HepG2 (cell line): ENCODE measurements around the gene DAB1. TPM values are rescaled to one million over a fixed set of nuclear protein-coding genes. Genes with fewer than 3 reads are reported as not detected.

Experiments used
- ARHGAP35 ChIP-seq: sonication (generic); formaldehyde crosslinking; IDR thresholded peaks from 2 replicates; pipeline ENCODE4 v1.9.0; 2022; ENCODE audit warnings: mild to moderate bottlenecking, inconsistent platforms, moderate library complexity, missing genetic modification reagents, borderline replicate concordance
- FOXA1 ChIP-seq, 2 experiments: fragments of 450-650 bp in 1 of 2; sonication (generic) in 1 of 2; formaldehyde crosslinking in 1 of 2; IDR thresholded peaks; 2 replicates each; pipeline versions ENCODE4 v1.4.0 to v1.6.1; 2016 to 2020; ENCODE audit warnings: missing genetic modification reagents in 1 of 2
- KLF16 ChIP-seq, 2 experiments: sonication (generic) in 1 of 2; formaldehyde crosslinking in 1 of 2; IDR thresholded peaks; 2 replicates each; pipeline versions ENCODE4 v1.6.1 to v1.8.0; 2016 to 2023; ENCODE audit warnings: missing genetic modification reagents in 2 of 2, missing compliant biosample characterization in 1 of 2
- NCOA1 ChIP-seq: sonication (generic); formaldehyde crosslinking; IDR thresholded peaks from 2 replicates; pipeline ENCODE4 v1.9.0; 2021; ENCODE audit warnings: missing genetic modification reagents
- STAG1 ChIP-seq: sonication (generic); formaldehyde crosslinking; IDR thresholded peaks from 2 replicates; pipeline ENCODE4 v1.4.0; 2020; ENCODE audit warnings: missing genetic modification reagents
- TBL1XR1 ChIP-seq: fragments of 150-350 bp; IDR thresholded peaks from 2 replicates; pipeline ENCODE4 v1.6.1; 2014; ENCODE audit warnings: borderline replicate concordance, low read length; ENCODE audit not compliant: partially characterized antibody
- YEATS2 ChIP-seq: sonication (generic); formaldehyde crosslinking; IDR thresholded peaks from 2 replicates; pipeline ENCODE4 v1.4.0; 2020; ENCODE audit warnings: missing genetic modification reagents, borderline replicate concordance
- ZFYVE20 ChIP-seq: sonication (generic); formaldehyde crosslinking; IDR thresholded peaks from 2 replicates; pipeline ENCODE4 v1.8.0; 2023; ENCODE audit warnings: low read depth, mild to moderate bottlenecking, moderate library complexity, missing genetic modification reagents, borderline replicate concordance
- ZNF503 ChIP-seq: sonication (generic); formaldehyde crosslinking; IDR thresholded peaks from 2 replicates; pipeline ENCODE4 v1.4.0; 2020; ENCODE audit warnings: missing genetic modification reagents
- polyA plus RNA-seq, 8 experiments: library from polyadenylated mRNA; depleted of rRNA in 3 of 8; stranded (reverse) in 7 of 8; unstranded in 1 of 8; fragments of >200 nt; fragmentation: Illumina TruSeq in 4 of 8; extraction: Trizol in 4 of 8; gene quantifications; 2 replicates each; pipeline versions ENCODE4 v1.2.1 to v1.2.3, GENCODE V29; 2011 to 2016; ENCODE audit warnings: low read depth in 4 of 8, missing spikeins in 1 of 8, mixed read lengths in 1 of 8; ENCODE audit not compliant: insufficient read depth in 1 of 8
- total RNA-seq, 5 experiments: library from RNA; depleted of rRNA; stranded (reverse); fragments of >200 nt; fragmentation: Illumina TruSeq; extraction: Trizol; gene quantifications; 2 replicates each; pipeline ENCODE4 v1.2.3, GENCODE V29; 2016; ENCODE audit warnings: low read depth in 1 of 5
- TF ChIP-seq, protein P1 (sequence below): sonication (generic); formaldehyde crosslinking; IDR thresholded peaks from 2 replicates; pipeline ENCODE4 v1.5.0; 2020; ENCODE audit warnings: mild to moderate bottlenecking, missing genetic modification reagents, borderline replicate concordance
- TF ChIP-seq, protein P2 (sequence below): sonication (generic); formaldehyde crosslinking; IDR thresholded peaks from 2 replicates; pipeline ENCODE4 v1.4.0; 2020; ENCODE audit warnings: missing genetic modification reagents
- TF ChIP-seq, protein P3 (sequence below): IDR thresholded peaks from 2 replicates; pipeline ENCODE4 v1.6.1; 2016
- TF ChIP-seq, protein P4 (sequence below): sonication (generic); formaldehyde crosslinking; IDR thresholded peaks from 2 replicates; pipeline ENCODE4 v1.4.0; 2020; ENCODE audit warnings: missing genetic modification reagents, borderline replicate concordance
- TF ChIP-seq, protein P5 (sequence below): sonication (generic); formaldehyde crosslinking; IDR thresholded peaks from 2 replicates; pipeline ENCODE4 v1.5.0; 2020; ENCODE audit warnings: mild to moderate bottlenecking, missing genetic modification reagents

The DAB1 gene
- total and polyA plus RNA-seq, 2 of the 13 experiments (the other 11 are each of a cell fraction or from before 2014, with no cell fraction given): 0.04 to 0.13 TPM

- peak; percentile 20 for TF ChIP-seq TBL1XR1
- peak in 1 of 2 experiments; percentile 18; a peak in 1 of 4 replicates for TF ChIP-seq KLF16 (CRISPR knock-in tag; IDR thresholded peaks at IDR 0.05)
- peak; percentile 15; the same call in 1 of the 2 replicates for TF ChIP-seq STAG1 (CRISPR knock-in tag)
- TF ChIP-seq ARHGAP35 (CRISPR knock-in tag): no peak
- TF ChIP-seq NCOA1 (CRISPR knock-in tag): no peak
- TF ChIP-seq, protein P1, sequence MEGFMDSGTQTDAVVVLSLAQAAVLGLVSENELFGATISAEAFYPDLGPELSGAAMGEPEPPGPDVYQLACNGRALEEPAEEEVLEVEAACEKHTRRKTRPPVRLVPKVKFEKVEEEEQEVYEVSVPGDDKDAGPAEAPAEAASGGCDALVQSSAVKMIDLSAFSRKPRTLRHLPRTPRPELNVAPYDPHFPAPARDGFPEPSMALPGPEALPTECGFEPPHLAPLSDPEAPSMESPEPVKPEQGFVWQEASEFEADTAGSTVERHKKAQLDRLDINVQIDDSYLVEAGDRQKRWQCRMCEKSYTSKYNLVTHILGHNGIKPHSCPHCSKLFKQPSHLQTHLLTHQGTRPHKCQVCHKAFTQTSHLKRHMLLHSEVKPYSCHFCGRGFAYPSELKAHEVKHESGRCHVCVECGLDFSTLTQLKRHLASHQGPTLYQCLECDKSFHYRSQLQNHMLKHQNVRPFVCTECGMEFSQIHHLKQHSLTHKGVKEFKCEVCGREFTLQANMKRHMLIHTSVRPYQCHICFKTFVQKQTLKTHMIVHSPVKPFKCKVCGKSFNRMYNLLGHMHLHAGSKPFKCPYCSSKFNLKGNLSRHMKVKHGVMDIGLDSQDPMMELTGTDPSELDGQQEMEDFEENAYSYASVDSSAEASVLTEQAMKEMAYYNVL (CRISPR knock-in tag): peak; percentile 54; the same call in 1 of the 2 replicates
- TF ChIP-seq, protein P2, sequence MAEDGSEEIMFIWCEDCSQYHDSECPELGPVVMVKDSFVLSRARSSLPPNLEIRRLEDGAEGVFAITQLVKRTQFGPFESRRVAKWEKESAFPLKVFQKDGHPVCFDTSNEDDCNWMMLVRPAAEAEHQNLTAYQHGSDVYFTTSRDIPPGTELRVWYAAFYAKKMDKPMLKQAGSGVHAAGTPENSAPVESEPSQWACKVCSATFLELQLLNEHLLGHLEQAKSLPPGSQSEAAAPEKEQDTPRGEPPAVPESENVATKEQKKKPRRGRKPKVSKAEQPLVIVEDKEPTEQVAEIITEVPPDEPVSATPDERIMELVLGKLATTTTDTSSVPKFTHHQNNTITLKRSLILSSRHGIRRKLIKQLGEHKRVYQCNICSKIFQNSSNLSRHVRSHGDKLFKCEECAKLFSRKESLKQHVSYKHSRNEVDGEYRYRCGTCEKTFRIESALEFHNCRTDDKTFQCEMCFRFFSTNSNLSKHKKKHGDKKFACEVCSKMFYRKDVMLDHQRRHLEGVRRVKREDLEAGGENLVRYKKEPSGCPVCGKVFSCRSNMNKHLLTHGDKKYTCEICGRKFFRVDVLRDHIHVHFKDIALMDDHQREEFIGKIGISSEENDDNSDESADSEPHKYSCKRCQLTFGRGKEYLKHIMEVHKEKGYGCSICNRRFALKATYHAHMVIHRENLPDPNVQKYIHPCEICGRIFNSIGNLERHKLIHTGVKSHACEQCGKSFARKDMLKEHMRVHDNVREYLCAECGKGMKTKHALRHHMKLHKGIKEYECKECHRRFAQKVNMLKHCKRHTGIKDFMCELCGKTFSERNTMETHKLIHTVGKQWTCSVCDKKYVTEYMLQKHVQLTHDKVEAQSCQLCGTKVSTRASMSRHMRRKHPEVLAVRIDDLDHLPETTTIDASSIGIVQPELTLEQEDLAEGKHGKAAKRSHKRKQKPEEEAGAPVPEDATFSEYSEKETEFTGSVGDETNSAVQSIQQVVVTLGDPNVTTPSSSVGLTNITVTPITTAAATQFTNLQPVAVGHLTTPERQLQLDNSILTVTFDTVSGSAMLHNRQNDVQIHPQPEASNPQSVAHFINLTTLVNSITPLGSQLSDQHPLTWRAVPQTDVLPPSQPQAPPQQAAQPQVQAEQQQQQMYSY (CRISPR knock-in tag): no peak
- TF ChIP-seq FOXA1 (IDR thresholded peaks at IDR 0.05): peak; percentile 63; the same call in 1 of the 2 replicates
- peak; percentile 89 for TF ChIP-seq FOXA1 (CRISPR knock-in tag; IDR thresholded peaks at IDR 0.05)
- no peak for TF ChIP-seq YEATS2 (CRISPR knock-in tag)
- peak; percentile 97 for TF ChIP-seq ZNF503 (CRISPR knock-in tag)
- TF ChIP-seq, protein P3, sequence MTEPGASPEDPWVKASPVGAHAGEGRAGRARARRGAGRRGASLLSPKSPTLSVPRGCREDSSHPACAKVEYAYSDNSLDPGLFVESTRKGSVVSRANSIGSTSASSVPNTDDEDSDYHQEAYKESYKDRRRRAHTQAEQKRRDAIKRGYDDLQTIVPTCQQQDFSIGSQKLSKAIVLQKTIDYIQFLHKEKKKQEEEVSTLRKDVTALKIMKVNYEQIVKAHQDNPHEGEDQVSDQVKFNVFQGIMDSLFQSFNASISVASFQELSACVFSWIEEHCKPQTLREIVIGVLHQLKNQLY: no peak
- TF ChIP-seq ZFYVE20 (CRISPR knock-in tag): no peak
- TF ChIP-seq, protein P4, sequence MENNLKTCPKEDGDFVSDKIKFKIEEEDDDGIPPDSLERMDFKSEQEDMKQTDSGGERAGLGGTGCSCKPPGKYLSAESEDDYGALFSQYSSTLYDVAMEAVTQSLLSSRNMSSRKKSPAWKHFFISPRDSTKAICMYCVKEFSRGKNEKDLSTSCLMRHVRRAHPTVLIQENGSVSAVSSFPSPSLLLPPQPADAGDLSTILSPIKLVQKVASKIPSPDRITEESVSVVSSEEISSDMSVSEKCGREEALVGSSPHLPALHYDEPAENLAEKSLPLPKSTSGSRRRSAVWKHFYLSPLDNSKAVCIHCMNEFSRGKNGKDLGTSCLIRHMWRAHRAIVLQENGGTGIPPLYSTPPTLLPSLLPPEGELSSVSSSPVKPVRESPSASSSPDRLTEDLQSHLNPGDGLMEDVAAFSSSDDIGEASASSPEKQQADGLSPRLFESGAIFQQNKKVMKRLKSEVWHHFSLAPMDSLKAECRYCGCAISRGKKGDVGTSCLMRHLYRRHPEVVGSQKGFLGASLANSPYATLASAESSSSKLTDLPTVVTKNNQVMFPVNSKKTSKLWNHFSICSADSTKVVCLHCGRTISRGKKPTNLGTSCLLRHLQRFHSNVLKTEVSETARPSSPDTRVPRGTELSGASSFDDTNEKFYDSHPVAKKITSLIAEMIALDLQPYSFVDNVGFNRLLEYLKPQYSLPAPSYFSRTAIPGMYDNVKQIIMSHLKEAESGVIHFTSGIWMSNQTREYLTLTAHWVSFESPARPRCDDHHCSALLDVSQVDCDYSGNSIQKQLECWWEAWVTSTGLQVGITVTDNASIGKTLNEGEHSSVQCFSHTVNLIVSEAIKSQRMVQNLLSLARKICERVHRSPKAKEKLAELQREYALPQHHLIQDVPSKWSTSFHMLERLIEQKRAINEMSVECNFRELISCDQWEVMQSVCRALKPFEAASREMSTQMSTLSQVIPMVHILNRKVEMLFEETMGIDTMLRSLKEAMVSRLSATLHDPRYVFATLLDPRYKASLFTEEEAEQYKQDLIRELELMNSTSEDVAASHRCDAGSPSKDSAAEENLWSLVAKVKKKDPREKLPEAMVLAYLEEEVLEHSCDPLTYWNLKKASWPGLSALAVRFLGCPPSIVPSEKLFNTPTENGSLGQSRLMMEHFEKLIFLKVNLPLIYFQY (CRISPR knock-in tag): no peak
- TF ChIP-seq, protein P5, sequence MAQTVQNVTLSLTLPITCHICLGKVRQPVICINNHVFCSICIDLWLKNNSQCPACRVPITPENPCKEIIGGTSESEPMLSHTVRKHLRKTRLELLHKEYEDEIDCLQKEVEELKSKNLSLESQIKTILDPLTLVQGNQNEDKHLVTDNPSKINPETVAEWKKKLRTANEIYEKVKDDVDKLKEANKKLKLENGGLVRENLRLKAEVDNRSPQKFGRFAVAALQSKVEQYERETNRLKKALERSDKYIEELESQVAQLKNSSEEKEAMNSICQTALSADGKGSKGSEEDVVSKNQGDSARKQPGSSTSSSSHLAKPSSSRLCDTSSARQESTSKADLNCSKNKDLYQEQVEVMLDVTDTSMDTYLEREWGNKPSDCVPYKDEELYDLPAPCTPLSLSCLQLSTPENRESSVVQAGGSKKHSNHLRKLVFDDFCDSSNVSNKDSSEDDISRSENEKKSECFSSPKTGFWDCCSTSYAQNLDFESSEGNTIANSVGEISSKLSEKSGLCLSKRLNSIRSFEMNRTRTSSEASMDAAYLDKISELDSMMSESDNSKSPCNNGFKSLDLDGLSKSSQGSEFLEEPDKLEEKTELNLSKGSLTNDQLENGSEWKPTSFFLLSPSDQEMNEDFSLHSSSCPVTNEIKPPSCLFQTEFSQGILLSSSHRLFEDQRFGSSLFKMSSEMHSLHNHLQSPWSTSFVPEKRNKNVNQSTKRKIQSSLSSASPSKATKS (CRISPR knock-in tag): no peak
Observed at GRCh38 chr1:57464756-57465155, 40.9 kb upstream of the DAB1 start (continued).
